NK-92 (cell line): ENCODE results near the gene PDCD1.
"Not testable (repeated sequence)": the region's sequence is repeated elsewhere in the genome, so short reads cannot be mapped to it uniquely, and the experiment has no call there.

ENCODE experiments used
- DNase-seq: peaks from one replicate; lab custom pipeline; 2025; ENCODE audit not compliant: unreplicated experiment; lab: John Stamatoyannopoulos, UW

PDCD1 gene

DNA sequence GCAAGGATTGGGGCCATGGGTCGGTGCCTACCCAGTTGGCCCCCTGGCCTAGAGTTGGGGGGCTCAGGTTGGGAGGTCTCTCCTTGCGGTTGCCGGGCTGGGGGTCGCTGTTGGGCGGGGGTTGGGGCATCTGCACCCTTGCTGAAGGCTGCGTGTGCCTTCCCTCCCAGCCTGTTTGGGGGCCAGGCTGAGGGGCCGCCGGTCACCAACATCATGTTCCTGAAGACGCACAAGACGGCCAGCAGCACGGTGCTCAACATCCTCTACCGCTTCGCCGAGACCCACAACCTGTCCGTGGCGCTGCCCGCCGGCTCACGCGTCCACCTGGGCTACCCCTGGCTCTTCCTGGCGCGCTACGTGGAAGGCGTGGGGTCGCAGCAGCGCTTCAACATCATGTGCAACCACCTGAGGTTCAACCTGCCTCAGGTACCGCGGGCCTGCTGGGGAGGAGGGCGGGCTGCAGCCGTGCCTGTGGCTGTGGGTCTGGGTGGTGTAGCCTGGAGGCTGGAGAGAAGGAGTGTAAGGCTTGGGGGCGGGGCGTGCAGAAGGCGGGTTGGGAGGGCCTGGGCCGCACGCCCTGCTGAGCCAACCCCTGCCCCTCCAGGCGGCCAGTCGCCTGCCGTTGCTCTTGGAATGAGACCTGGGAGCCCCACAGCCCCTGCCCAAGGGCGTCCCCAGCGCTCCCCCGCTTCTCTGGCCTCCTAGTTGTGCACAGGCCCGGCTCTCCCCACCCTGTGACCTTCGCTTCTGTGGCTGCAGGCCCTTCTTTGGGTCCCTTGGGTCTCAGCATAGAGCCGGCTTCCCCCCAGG lies 56.9 kb downstream of the PDCD1 start:
- no peak for DNase-seq

DNA sequence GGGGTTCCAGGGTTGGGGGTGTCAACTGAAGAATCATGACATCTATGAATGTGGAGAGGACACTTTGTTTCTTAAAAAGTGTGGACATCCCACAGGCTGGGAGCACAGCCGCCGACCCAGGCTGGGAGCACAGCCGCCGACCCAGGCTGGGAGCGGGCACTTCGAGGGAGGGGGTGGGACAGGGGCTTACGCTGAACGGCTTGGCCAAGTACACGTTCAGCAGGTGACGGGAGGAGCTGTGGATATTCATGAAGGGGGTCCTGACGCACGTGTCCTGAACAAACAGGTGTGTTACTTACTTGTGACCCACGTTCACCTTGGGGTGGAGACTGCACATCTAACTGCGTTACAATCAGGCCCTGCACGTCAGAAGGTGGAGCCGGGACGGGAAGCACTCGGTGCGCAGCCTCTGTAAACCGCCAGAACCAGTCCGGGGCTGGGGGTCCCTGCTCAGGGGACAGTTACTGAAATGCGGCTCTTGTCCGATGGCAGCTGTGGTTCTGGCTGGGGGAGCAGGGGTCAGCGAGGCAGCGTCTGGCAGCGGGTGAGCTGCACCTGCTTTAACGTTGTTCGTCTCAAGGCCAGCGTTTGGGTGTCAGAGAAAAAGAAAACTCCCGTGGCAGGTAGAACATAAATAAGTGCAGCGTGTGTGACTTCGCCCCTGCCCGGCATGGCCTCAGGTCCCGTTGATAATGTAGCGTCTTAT lies 58.3 kb downstream of the PDCD1 start:
- not testable (repeated sequence) for DNase-seq
